SU-DHL-6 (cell line): Measurements from ENCODE around the gene VAMP1.

Experiments used
- CTCF ChIP-seq: fragments of 200-600 bp; sonication (generic); IDR thresholded peaks from one replicate; pipeline ENCODE4 v1.5.1; 2017; ENCODE audit warnings: antibody characterized with exemption, mild to moderate bottlenecking, low read length, moderate library complexity; ENCODE audit not compliant: insufficient read depth, poor library complexity, severe bottlenecking
- EZH2phosphoT487 ChIP-seq: fragments of 200-600 bp; sonication (generic), shearing (Covaris generic); conservative IDR thresholded peaks from 2 replicates; pipeline ENCODE4 v1.6.1; 2018; ENCODE audit warnings: mild to moderate bottlenecking, antibody characterized with exemption, low read length, moderate library complexity, mixed read lengths

- TF ChIP-seq CTCF (no peak), EZH2phosphoT487 (no peak)
These were observed 9.6 kb downstream of the VAMP1 start for GRCh38 chr12:6460751-6461371.
